Keratinocyte (primary cell): ENCODE results near the gene FFAR2. TPM values are rescaled to one million over a fixed set of nuclear protein-coding genes. Genes with fewer than 3 reads are reported as not detected.

Experiments used
- DNase-seq: peaks from one replicate; pipeline ENCODE4 v3.0.0-alpha.2; 2011; ENCODE audit warnings: low read depth, missing footprints, low spot score
- FAIRE-seq: peaks from 2 replicates; lab custom pipeline; 2011; peaks lifted over from hg19 to GRCh38; lab: Jason Lieb, UNC
- H2AFZ ChIP-seq: 2 replicates; pipeline ENCODE4 v1.6.0; 2012; ENCODE audit warnings: low read length, control low read depth, inconsistent platforms; ENCODE audit not compliant: control insufficient read depth
- H3K27ac ChIP-seq: 2 replicates; pipeline ENCODE4 v1.5.1; 2011; ENCODE audit warnings: low read length; ENCODE audit not compliant: control insufficient read depth, insufficient read depth
- H3K27me3 ChIP-seq: 3 replicates; pipeline ENCODE4 v1.6.0; 2011; ENCODE audit warnings: low read length; ENCODE audit not compliant: control insufficient read depth, insufficient read depth; ENCODE audit errors: extremely low read depth
- H3K36me3 ChIP-seq, 2 experiments: 2 replicates in 1 of 2; 3 replicates in 1 of 2; pipeline ENCODE4 v1.5.1; 2011; ENCODE audit warnings: low read length in 2 of 2, mild to moderate bottlenecking in 1 of 2; ENCODE audit not compliant: control insufficient read depth in 2 of 2, insufficient read depth in 2 of 2; ENCODE audit errors: extremely low read depth in 1 of 2
- H3K4me1 ChIP-seq: 3 replicates; pipeline ENCODE4 v1.5.1; 2011; ENCODE audit warnings: low read length; ENCODE audit not compliant: control insufficient read depth, insufficient read depth; ENCODE audit errors: extremely low read depth
- H3K4me2 ChIP-seq: 3 replicates; pipeline ENCODE4 v1.6.0; 2011; ENCODE audit warnings: low read depth, low read length; ENCODE audit not compliant: control insufficient read depth, insufficient read depth; ENCODE audit errors: extremely low read depth
- H3K4me3 ChIP-seq, 3 experiments: fragments of 200-600 bp in 1 of 3; sonication (generic) in 1 of 3; 2 replicates in 2 of 3; 3 replicates in 1 of 3; pipeline ENCODE4 v1.5.1; 2011 to 2016; ENCODE audit warnings: low read length in 3 of 3, mild to moderate bottlenecking in 3 of 3, control low read depth in 2 of 3, inconsistent platforms in 1 of 3, low read depth in 1 of 3, mixed read lengths in 1 of 3, mixed run types in 1 of 3, moderate library complexity in 1 of 3; ENCODE audit not compliant: control insufficient read depth in 2 of 3, insufficient read depth in 2 of 3; ENCODE audit errors: extremely low read depth in 1 of 3
- H3K79me2 ChIP-seq: 2 replicates; pipeline ENCODE4 v1.6.0; 2012; ENCODE audit warnings: low read length; ENCODE audit not compliant: control insufficient read depth, insufficient read depth
- H3K9ac ChIP-seq: 3 replicates; pipeline ENCODE4 v1.6.0; 2011; ENCODE audit warnings: low read length; ENCODE audit not compliant: control insufficient read depth, insufficient read depth; ENCODE audit errors: extremely low read depth
- H3K9me1 ChIP-seq: 3 replicates; pipeline ENCODE4 v1.6.0; 2011; ENCODE audit warnings: low read length; ENCODE audit not compliant: control insufficient read depth, insufficient read depth; ENCODE audit errors: extremely low read depth
- H3K9me3 ChIP-seq: 2 replicates; pipeline ENCODE4 v1.5.1; 2012; ENCODE audit warnings: low read depth, low read length; ENCODE audit not compliant: control insufficient read depth
- H4K20me1 ChIP-seq: 3 replicates; pipeline ENCODE4 v1.6.0; 2011; ENCODE audit warnings: low read length; ENCODE audit not compliant: control insufficient read depth, insufficient read depth; ENCODE audit errors: extremely low read depth
- CTCF ChIP-seq, 3 experiments: IDR thresholded peaks in 1 of 3; conservative IDR thresholded peaks in 1 of 3; optimal IDR thresholded peaks in 1 of 3; 2 replicates in 2 of 3; 3 replicates in 1 of 3; pipeline versions ENCODE3 to v1.5.1; 2011; ENCODE audit warnings: low read length in 3 of 3, mild to moderate bottlenecking in 3 of 3, moderate library complexity in 2 of 3, control low read depth in 1 of 3, inconsistent platforms in 1 of 3; ENCODE audit not compliant: insufficient read depth in 2 of 3; ENCODE audit errors: extremely low read depth in 1 of 3
- EZH2 ChIP-seq: IDR thresholded peaks from one replicate; pipeline ENCODE4 v1.6.1; 2012; ENCODE audit warnings: inconsistent platforms, mild to moderate bottlenecking, low read length, moderate library complexity
- dilution Hi-C: fragments of 300-500 bp; cut with MboI; formaldehyde crosslinking; loops from one replicate; pipeline ENCODE4 v1.7.0; 2020; ENCODE audit warnings: low sequenced_read_pairs; ENCODE audit not compliant: extremely low pct_ligation_motif_present
- polyA plus RNA-seq, 5 experiments: library from polyadenylated mRNA; depleted of rRNA in 3 of 5; stranded (reverse) in 3 of 5; stranded (forward) in 1 of 5; unstranded in 1 of 5; fragments of >200 nt; gene quantifications; 1 replicate in 1 of 5; 2 replicates in 3 of 5; 3 replicates in 1 of 5; pipeline versions ENCODE4 v1.2.1 to v1.2.3, GENCODE V29; 2011 to 2012; ENCODE audit warnings: missing spikeins in 2 of 5, low read depth in 1 of 5, low replicate concordance in 1 of 5

FFAR2 gene
- polyA plus RNA-seq, 1 donor (not counting 4 experiments of a cell fraction or from before 2014, with no cell fraction given) = not detected

DNA sequence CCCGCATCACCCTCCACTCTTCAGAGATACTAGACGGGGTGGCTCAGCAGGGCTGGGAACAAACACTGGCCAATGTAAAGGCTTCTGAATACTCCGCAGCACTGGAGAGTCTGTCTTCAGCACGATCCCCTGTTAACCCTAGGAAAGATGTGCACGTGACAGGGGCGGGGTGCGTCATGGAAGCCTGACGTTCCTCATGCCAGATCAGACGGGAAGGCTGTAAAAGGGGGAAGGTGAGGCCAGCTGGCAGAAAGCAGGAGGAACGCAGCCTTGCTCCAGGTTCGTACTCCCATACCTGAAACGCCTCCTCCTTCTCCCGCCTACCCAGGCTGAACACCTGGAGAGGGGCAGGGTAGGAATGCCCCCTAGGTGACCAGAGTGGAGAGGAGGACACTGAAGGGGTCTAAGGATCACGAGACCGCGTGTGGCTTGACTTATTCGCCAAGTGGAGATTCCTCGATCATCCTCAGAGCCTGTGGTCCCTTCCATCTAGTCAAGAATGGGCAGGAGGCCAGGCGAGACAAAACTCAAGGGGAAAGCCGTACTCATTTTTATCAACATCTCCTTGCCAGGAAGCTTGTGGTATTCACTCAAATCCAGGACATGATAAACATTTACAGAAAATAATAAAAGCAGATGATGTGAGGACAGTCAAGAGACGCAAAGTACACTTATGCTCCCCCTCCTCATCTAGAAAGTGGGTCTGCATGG lies 18.2 kb upstream of the FFAR2 start:
- Histone ChIP-seq H3K9me1 (no peaks in the 10 kb centered on the region), H3K4me2 (no peak overlapping the region), H3K27me3 (peaks cover 5% of the 10 kb centered on the region), H3K36me3 (no peaks in the 10 kb centered on the region), H3K79me2 (no peaks in the 10 kb centered on the region), H3K4me1 (no peaks in the 10 kb centered on the region), H3K27ac (no peak overlapping the region), H2AFZ (no peak overlapping the region), H3K9ac (no peak overlapping the region), H3K9me3 (no peaks in the 10 kb centered on the region), H4K20me1 (no peaks in the 10 kb centered on the region), H3K4me3 (no peak overlapping the region)
- no peak for TF ChIP-seq CTCF (optimal IDR thresholded peaks at IDR 0.05 in 1 of 3, IDR thresholded peaks at IDR 0.05 in 1 of 3, conservative IDR thresholded peaks at IDR 0.05 in 1 of 3; ENCODE audit: extremely low read depth in 1 of 3, insufficient read depth in 2 of 3, low read length in 3 of 3)
- TF ChIP-seq EZH2 = no peak
- DNase-seq = no peak
- dilution Hi-C loops = loop anchor here (5.0 kb wide), 1 partner anchor 78 kb away; no protein-coding TSS in a partner anchor
- no peak for FAIRE-seq

DNA sequence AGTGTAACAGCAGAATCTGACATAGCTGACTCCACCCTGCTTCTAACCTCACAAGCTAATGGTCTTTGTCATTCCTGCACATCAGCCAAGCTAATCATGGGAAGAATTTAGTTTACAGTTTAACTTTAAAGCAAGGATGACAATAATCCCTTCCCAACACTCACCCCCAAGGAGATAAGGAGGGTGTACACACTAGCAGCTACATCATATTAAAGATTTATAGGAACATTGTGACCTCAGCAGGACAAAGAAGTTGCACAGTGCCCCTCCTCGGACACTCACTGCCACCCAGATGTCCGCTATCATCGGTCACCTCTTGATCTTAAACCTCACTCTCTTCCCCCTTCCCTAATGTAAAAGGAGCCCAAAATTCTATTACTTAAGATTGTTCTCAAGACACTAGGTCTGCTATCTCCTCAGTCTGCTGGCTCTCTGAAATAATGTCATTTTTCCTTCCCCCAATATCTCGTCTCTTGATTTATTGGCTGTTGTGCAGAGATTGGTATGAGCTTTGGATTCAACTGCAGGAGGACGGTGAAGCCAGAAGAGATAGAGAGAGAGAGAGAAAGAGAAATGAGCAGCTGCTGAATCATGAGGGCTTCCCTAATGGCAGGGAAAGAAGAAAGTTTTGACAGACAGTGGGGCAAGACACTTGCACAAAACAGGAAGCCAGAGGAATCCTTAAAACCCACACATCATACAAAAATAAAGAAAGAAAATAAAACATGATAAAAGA lies 17.5 kb upstream of the FFAR2 start:
- Histone ChIP-seq H3K9me1 (no peaks in the 10 kb centered on the region), H3K4me3 (no peak overlapping the region), H3K79me2 (no peaks in the 10 kb centered on the region), H3K4me1 (no peaks in the 10 kb centered on the region), H2AFZ (no peak overlapping the region), H3K9me3 (no peaks in the 10 kb centered on the region), H4K20me1 (no peaks in the 10 kb centered on the region), H3K27ac (no peak overlapping the region), H3K27me3 (peaks cover 5% of the 10 kb centered on the region), H3K4me2 (no peak overlapping the region), H3K9ac (no peak overlapping the region), H3K36me3 (no peaks in the 10 kb centered on the region)
- no peak for TF ChIP-seq CTCF (optimal IDR thresholded peaks at IDR 0.05 in 1 of 3, IDR thresholded peaks at IDR 0.05 in 1 of 3, conservative IDR thresholded peaks at IDR 0.05 in 1 of 3; ENCODE audit: extremely low read depth in 1 of 3, insufficient read depth in 2 of 3, low read length in 3 of 3)
- TF ChIP-seq EZH2 = no peak
- dilution Hi-C loops = loop anchor here (5.0 kb wide), 1 partner anchor 78 kb away; no protein-coding TSS in a partner anchor
- DNase-seq (no peak), FAIRE-seq (no peak)
